Neural progenitor cell (in vitro differentiated cells): ENCODE measurements around the gene EMSY. TPM values are rescaled to one million over a fixed set of nuclear protein-coding genes. Genes with fewer than 3 reads are reported as not detected.

ENCODE experiments used
- DNase-seq: peaks from one replicate; pipeline ENCODE4 v3.0.0-alpha.2; 2016; ENCODE audit warnings: low spot score
- H2AFZ ChIP-seq: fragments of 200-600 bp; sonication (generic); replicated peaks from 2 replicates; pipeline ENCODE4 v1.6.1; 2016; ENCODE audit warnings: antibody characterized with exemption
- H3F3A ChIP-seq: fragments of 200-600 bp; sonication (generic); 2 replicates; pipeline ENCODE4 v1.6.1; 2016; ENCODE audit warnings: antibody characterized with exemption, low read depth
- H3K27ac ChIP-seq: fragments of 200-600 bp; sonication (generic); 2 replicates; pipeline ENCODE4 v1.5.1; 2016; ENCODE audit warnings: mild to moderate bottlenecking
- H3K27me3 ChIP-seq: fragments of 200-600 bp; sonication (generic); 2 replicates; pipeline ENCODE4 v1.6.1; 2016; ENCODE audit warnings: mild to moderate bottlenecking, moderate library complexity
- H3K36me3 ChIP-seq: fragments of 200-600 bp; sonication (generic); 2 replicates; pipeline ENCODE4 v1.5.1; 2016
- H3K4me1 ChIP-seq: fragments of 200-600 bp; sonication (generic); 2 replicates; pipeline ENCODE4 v1.6.1; 2016; ENCODE audit warnings: mixed run types
- H3K4me2 ChIP-seq: fragments of 200-600 bp; sonication (generic); 2 replicates; pipeline ENCODE4 v1.6.1; 2016
- H3K4me3 ChIP-seq: fragments of 200-600 bp; sonication (generic); 2 replicates; pipeline ENCODE4 v1.5.1; 2016
- H3K79me2 ChIP-seq: fragments of 200-600 bp; sonication (generic); 2 replicates; pipeline ENCODE4 v1.6.1; 2016; ENCODE audit warnings: low read depth
- H3K9ac ChIP-seq: fragments of 200-600 bp; sonication (generic); 2 replicates; pipeline ENCODE4 v1.6.1; 2016
- H3K9me3 ChIP-seq: fragments of 200-600 bp; sonication (generic); 2 replicates; pipeline ENCODE4 v1.5.1; 2016; ENCODE audit warnings: low read depth
- H4K20me1 ChIP-seq: fragments of 200-600 bp; sonication (generic); 2 replicates; pipeline ENCODE4 v1.6.1; 2016; ENCODE audit warnings: low read depth
- H3K27ac Mint-ChIP-seq: 3 replicates; pipeline ENCODE4 v1.8.0; 2021; ENCODE audit warnings: mixed read lengths
- H3K27me3 Mint-ChIP-seq: 2 replicates; pipeline ENCODE4 v1.8.0; 2022; ENCODE audit warnings: low read depth, mild to moderate bottlenecking, inconsistent platforms, moderate library complexity, mixed read lengths; ENCODE audit not compliant: insufficient read depth
- H3K36me3 Mint-ChIP-seq: 3 replicates; pipeline ENCODE4 v1.8.0; 2021; ENCODE audit warnings: mixed read lengths
- H3K4me1 Mint-ChIP-seq: 3 replicates; pipeline ENCODE4 v1.8.0; 2021; ENCODE audit warnings: mixed read lengths
- H3K4me3 Mint-ChIP-seq: 3 replicates; pipeline ENCODE4 v1.8.0; 2021; ENCODE audit warnings: mild to moderate bottlenecking, moderate library complexity, mixed read lengths
- H3K9me3 Mint-ChIP-seq: 3 replicates; pipeline ENCODE4 v1.8.0; 2020; ENCODE audit warnings: mixed read lengths
- EZH2 ChIP-seq: fragments of 200-600 bp; sonication (generic); IDR thresholded peaks from 2 replicates; pipeline ENCODE4 v1.6.1; 2017; ENCODE audit warnings: antibody characterized with exemption, mild to moderate bottlenecking, moderate library complexity
- EZH2phosphoT487 ChIP-seq: fragments of 200-600 bp; sonication (generic); IDR thresholded peaks from 2 replicates; pipeline ENCODE4 v1.6.1; 2017; ENCODE audit warnings: antibody characterized with exemption
- total RNA-seq: library from RNA; depleted of rRNA; stranded (reverse); fragments of >200 nt; gene quantifications from 2 replicates; pipeline ENCODE4 v1.2.3, GENCODE V29; 2015; ENCODE audit warnings: low replicate concordance
- TF ChIP-seq, protein P1 (sequence below): fragments of 200-600 bp; sonication (generic); IDR thresholded peaks from 2 replicates; pipeline ENCODE4 v1.5.1; 2017; ENCODE audit warnings: antibody characterized with exemption, mild to moderate bottlenecking

The EMSY gene
- total RNA-seq, 1 donor from 2014 or later: 92.0 TPM

GRCh38 chr11:76596652-76597051, 151.8 kb downstream of the EMSY start:
- H3K27ac ChIP-seq: no peak overlapping the region
- no peaks in the 10 kb centered on the region for H3K27me3 ChIP-seq
- no peaks in the 10 kb centered on the region for H3K36me3 Mint-ChIP-seq
- H3K4me2 ChIP-seq: no peak overlapping the region
- TF ChIP-seq EZH2 (no peak), EZH2phosphoT487 (no peak)
- TF ChIP-seq, protein P1, sequence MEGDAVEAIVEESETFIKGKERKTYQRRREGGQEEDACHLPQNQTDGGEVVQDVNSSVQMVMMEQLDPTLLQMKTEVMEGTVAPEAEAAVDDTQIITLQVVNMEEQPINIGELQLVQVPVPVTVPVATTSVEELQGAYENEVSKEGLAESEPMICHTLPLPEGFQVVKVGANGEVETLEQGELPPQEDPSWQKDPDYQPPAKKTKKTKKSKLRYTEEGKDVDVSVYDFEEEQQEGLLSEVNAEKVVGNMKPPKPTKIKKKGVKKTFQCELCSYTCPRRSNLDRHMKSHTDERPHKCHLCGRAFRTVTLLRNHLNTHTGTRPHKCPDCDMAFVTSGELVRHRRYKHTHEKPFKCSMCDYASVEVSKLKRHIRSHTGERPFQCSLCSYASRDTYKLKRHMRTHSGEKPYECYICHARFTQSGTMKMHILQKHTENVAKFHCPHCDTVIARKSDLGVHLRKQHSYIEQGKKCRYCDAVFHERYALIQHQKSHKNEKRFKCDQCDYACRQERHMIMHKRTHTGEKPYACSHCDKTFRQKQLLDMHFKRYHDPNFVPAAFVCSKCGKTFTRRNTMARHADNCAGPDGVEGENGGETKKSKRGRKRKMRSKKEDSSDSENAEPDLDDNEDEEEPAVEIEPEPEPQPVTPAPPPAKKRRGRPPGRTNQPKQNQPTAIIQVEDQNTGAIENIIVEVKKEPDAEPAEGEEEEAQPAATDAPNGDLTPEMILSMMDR: no peak
- H3K4me1 ChIP-seq: peaks cover 8% of the 10 kb centered on the region
- H3F3A ChIP-seq: no peaks in the 10 kb centered on the region
- H3K9ac ChIP-seq: no peak overlapping the region
- no peaks in the 10 kb centered on the region for H3K79me2 ChIP-seq
- H2AFZ ChIP-seq: no peak overlapping the region
- H3K9me3 ChIP-seq: no peaks in the 10 kb centered on the region
- peaks cover 4% of the 10 kb centered on the region for H3K27me3 Mint-ChIP-seq
- H3K36me3 ChIP-seq: no peaks in the 10 kb centered on the region
- DNase-seq: no peak
- H3K4me3 Mint-ChIP-seq: no peak overlapping the region
- H3K4me3 ChIP-seq: no peak overlapping the region
- H3K9me3 Mint-ChIP-seq: no peaks in the 10 kb centered on the region
- no peaks in the 10 kb centered on the region for H3K4me1 Mint-ChIP-seq
- H3K27ac Mint-ChIP-seq: peak overlapping the region; percentile 93
- no peaks in the 10 kb centered on the region for H4K20me1 ChIP-seq

GRCh38 chr11:76597533-76598425, 153.0 kb downstream of the EMSY start:
- no peak for DNase-seq
- no peaks in the 10 kb centered on the region for H3K9me3 Mint-ChIP-seq
- Histone ChIP-seq H2AFZ (no peak overlapping the region), H3K4me2 (no peak overlapping the region), H3K27ac (no peak overlapping the region), H3K27me3 (no peaks in the 10 kb centered on the region), H3K4me3 (no peak overlapping the region), H3K36me3 (no peaks in the 10 kb centered on the region), H3K9ac (no peak overlapping the region), H3K79me2 (no peaks in the 10 kb centered on the region), H3F3A (no peaks in the 10 kb centered on the region), H3K9me3 (no peaks in the 10 kb centered on the region), H3K4me1 (peaks cover 8% of the 10 kb centered on the region), H4K20me1 (no peaks in the 10 kb centered on the region)
- peaks cover 4% of the 10 kb centered on the region for H3K27me3 Mint-ChIP-seq
- no peak overlapping the region for H3K4me3 Mint-ChIP-seq
- TF ChIP-seq EZH2: no peak
- no peak for TF ChIP-seq EZH2phosphoT487
- TF ChIP-seq, protein P1: no peak
- H3K27ac Mint-ChIP-seq: no peak overlapping the region
- H3K4me1 Mint-ChIP-seq: no peaks in the 10 kb centered on the region
- H3K36me3 Mint-ChIP-seq: no peaks in the 10 kb centered on the region

DNA sequence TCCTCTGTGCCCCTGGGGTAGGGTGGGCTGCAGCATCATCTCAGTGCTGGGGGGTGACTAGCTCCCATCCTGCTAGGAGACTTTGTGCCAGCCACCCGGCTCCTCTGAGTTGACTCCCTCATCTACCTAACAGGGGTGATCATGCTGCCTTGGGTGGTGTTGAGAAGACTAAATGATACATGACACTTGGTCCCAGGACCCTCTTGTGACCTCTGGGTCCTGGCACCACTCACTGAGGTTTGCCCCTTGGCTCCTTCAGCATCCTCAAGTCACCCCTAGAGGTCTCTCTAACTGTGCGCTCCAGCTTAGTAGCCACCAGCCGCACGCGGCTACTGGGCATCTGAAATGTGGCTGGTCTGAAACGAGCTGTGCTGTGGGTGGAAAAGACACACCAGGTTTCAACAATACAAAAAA, 153.6 kb downstream of the EMSY start:
- H3K4me1 Mint-ChIP-seq: no peaks in the 10 kb centered on the region
- peaks cover 8% of the 10 kb centered on the region for H3K4me1 ChIP-seq

More for the DNA sequence above, 153.6 kb downstream of the EMSY start:
- DNase-seq: peak; percentile 75
- H3K27ac ChIP-seq: no peak overlapping the region
- H3F3A ChIP-seq: no peaks in the 10 kb centered on the region
- TF ChIP-seq EZH2: no peak
- TF ChIP-seq, protein P1: peak; percentile 66
- H3K4me3 ChIP-seq: no peak overlapping the region
- H3K27me3 ChIP-seq: no peaks in the 10 kb centered on the region
- H3K9me3 Mint-ChIP-seq: no peaks in the 10 kb centered on the region
- H3K36me3 ChIP-seq: no peaks in the 10 kb centered on the region
- no peak overlapping the region for H3K4me2 ChIP-seq
- H3K36me3 Mint-ChIP-seq: no peaks in the 10 kb centered on the region
- H3K27me3 Mint-ChIP-seq: peaks cover 4% of the 10 kb centered on the region
- no peaks in the 10 kb centered on the region for H3K9me3 ChIP-seq
- no peak overlapping the region for H3K27ac Mint-ChIP-seq
- no peak overlapping the region for H3K4me3 Mint-ChIP-seq
- H4K20me1 ChIP-seq: no peaks in the 10 kb centered on the region
- no peak overlapping the region for H3K9ac ChIP-seq
- H2AFZ ChIP-seq: no peak overlapping the region
- no peaks in the 10 kb centered on the region for H3K79me2 ChIP-seq
